GM18519 (cell line): ENCODE results near the gene HYAL2.

ENCODE experiments used
- ATAC-seq: cut with Tn5 transposase; IDR thresholded peaks from one replicate; pipeline ENCODE4 v1.9.1; 2021; ENCODE audit warnings: mild to moderate bottlenecking, moderate library complexity; ENCODE audit not compliant: unreplicated experiment, low FRiP score

HYAL2 gene

DNA sequence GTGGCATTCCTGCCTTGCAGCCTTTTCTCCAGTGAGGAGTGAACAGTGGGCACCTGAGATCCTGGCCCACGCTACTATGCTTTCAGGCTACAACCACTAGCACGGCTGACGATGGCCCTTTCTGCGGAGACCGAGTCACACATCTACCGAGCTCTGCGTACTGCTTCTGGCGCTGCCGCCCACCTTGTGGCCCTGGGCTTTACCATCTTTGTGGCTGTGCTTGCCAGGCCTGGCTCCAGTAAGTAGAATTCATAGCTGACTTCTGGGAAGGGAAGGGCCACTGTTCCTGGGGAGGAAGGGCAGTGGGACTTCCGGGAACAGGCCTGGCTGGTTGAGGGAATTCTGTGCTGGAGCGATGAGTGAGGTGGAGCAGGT, 28.8 kb upstream of the HYAL2 start:
- ATAC-seq: no peak

DNA sequence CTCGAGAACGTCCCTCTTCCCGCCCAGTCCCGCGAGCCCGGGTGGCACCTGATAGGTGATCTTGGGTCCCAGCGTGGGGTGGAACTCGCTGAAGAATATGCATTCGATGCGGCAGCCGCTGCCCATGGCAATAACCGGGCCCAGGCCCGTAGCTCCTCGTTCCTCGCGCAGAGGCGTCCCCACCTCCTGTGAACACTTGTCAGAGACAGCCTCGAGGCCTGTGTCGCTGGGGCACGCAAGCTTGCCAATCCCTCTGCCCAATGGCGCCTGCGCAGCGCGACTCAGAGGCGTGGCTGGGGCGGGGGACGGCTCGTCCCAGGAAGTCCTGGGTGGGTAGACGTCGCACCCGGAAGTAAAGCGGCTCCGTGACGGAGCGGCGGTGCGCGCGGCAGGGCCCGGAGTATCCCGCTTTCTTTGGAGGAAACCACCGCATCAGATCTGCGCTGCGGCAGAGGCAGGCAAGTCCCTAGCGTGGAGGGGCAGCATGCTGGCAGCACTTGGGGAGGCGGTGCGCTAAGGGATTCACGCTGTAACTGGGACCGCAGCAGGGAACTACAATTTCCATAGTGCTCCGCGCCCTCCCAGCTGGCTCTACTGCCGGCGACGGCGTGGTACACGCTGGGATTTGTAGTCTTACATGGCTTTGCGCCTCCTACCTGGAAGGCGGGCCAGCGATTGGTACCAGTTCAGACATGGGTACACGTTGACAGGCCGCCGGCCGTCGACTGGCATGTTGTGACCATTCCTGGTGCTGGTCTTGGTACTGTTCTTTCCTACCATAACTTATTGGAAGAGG, 28.2 kb upstream of the HYAL2 start, which contains the start of the genes CYB561D2 and NPRL2:
Gene CYB561D2, plus strand, starts transcription at position 336 of the 796 bp plus-strand sequence. CDS start 572 bp downstream, outside the sequence.
Gene NPRL2, minus strand, starts transcription at position 249 of the 796 bp plus-strand sequence. Its CDS starts 123 bp downstream, at position 126.
- ATAC-seq: peak; percentile 64

DNA sequence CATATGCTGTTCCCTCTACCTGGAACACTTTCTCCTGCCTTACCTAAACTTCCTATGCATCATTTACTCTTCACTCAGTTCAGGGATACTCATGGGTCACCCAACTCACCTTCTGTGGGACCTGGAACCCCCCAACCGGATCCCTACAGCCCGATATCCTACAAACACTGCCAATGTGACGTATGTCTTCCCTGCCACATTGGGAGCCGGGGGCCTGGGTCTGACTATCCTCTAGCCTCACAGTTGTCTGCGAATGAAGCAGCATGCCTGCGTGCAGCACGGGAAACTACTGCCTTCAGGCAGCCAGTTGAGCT, 27.6 kb upstream of the HYAL2 start:
- no peak for ATAC-seq

DNA sequence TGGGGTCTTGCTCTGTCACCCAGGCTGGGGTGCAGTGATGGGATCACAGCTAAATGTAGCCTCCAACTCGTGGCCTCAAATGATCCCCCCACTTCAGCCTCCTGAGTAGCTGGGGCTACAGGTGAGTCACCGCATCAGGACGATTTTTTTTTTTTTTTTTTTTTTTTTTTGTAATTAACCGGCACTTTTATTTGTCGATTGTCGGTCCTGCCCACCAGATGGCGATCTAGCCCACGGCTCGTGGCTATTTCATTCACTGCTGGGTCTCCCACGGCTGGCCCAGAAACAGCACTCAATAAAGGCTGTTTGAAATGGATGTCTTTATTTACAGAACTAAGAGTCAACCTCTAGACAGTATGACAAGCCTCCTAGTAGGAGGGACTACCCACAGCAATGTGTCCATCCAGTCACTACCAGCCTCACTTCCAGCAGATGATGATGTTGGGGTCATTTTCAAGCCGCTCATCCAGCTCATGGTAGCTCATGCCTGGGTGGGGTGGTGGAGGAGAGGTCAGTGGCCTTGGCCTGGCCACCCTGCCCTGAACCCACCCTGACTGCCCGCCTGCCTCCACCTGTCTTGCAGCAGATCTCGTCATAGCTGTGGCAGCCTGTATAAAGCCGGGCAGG, 24.8 kb upstream of the HYAL2 start:
- no peak for ATAC-seq

DNA sequence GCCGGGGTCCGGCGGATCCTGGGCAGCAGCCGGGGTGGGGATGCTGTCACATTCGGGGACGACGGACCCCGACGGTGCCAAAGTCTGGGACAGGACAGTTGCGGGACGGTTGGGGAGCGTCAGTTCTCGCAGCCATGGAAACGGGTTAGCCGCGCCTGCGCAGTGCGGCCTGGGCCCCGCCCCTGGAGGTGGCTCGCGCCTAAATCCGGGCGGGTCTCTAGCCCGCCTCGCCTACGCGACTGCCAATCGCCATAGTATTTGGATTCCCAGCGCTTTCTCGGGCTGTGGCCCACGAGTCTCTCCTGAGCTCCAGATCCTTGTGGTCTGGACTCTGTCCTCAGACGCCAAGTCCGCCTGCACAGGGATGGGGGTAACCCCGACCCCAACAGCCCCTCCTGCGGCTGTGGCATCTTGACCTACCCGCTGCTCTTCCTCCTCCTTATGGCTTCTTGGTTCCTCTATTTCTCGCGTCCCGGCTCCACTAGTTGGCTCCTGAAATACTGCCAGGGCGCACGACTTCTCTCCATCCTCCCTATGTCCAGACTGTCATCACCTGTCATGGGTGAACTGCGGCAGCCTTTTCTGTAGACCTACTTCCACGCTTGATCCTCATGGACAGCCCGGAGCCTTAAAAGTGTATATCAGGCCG, 23.2 kb upstream of the HYAL2 start, which contains the start of gene ZMYND10:
Gene ZMYND10, minus strand, starts transcription at position 147 of the 649 bp plus-strand sequence. CDS start 153 bp downstream, outside the sequence.
- no peak for ATAC-seq

DNA sequence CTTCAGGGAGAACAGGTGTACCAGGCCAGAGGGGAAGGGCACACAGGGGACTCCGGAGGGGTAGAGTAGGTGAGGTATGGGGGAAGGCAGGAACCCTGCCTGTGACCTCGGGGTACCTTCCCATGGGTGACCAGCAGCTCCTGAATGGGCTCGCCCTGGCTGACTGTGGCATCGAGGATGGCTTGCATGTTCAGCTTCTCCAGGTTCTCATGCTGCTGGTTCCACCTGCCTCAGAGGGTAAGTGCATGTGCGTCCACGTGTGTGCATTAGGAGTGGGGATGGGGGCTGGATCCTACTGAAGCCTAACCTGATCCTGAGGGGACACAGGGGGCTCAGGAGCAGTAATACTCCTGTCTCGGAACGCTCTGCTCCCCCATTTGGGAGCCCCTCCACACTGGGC, 22.5 kb upstream of the HYAL2 start:
- ATAC-seq: no peak

DNA sequence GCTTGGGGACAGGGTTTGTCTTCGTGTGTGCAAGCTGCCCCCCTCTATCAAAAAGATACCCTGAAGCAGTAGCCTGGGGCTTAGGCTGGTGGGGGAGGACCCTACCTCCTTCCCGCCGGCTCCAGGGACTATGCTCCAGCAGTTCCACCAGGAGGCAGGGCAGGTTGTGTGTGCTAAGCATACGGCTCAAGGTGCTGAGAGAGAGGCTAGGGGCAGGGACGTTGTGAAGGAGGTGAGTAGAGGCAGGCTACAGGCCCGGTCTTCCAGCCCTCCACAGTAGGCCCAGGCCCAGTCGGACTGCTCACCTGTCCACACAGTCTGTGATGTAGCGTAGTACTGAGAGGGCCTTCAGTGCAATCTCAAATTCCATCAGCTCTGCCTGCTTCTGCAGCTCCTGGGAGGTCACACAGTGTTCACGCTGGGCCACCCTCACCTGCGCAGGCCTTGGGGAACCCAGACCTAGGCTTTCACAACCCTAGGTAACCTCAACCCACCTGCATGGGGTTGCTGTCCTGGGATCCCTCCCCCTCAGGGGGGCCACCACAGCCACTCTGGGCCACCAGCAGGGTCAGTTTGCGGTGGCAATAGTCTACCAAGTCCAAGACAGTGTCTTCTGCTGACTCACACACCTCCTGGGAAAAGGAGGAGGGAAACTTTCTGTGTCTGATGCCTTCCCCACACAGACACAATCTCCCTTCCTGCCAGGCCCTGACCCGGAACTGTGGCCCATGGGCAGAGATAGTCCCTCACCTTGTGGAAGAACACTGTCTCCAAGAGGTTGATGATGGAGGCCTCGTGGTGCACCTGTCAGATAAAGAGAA, 20.5 kb upstream of the HYAL2 start:
- no peak for ATAC-seq

DNA sequence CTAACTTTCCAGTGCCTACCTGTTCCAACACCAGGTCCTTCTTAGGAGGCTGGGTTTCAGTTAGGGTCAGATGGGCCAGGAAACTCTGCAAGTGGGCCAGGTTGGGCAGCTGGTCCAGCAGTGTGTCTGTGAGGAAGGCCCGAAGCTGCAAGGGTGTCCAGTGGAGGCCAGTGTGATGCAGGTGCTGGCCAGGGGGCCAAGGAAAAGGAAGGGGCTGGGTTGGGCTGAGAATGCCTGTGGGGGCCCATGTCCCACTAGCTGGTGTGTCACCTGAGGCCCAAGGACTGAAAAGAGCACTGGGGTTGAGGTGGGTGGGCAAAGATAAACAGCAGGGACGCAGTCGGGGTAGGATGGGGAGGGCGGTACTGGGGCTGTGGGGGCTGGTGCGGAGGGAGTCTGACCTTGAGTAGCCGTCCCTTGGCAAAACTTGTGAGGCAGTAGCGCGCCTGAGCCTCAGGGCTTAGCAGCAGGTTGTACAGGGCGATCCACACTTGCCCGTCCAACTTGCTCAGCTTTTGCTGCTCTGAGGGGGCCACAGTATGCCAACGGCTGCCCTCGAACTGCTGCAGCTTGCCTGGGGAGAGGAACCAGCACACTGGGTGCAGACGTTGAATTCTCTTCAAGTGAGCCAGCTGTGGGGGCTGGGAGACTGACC, 19.6 kb upstream of the HYAL2 start:
- no peak for ATAC-seq

DNA sequence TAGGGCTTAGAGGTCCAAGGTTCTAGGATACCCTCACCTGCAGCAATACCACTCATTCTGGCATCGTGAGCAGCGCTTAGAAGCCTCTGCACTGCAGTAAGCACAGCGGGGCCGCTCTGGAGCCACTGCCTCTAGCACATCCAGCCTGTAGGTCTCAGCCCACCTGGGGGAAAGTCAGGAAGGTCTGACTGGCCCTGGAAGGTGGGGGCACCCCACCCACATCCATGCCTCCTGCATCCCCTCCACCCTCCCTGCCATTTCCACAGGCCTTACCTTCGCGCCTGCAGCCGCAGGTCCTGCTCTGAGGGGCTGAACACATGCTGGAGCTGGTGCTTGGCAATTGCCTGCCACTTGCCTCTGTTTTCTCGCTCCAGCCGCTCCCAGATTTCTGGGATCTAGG, 19.0 kb upstream of the HYAL2 start:
- no peak for ATAC-seq

DNA sequence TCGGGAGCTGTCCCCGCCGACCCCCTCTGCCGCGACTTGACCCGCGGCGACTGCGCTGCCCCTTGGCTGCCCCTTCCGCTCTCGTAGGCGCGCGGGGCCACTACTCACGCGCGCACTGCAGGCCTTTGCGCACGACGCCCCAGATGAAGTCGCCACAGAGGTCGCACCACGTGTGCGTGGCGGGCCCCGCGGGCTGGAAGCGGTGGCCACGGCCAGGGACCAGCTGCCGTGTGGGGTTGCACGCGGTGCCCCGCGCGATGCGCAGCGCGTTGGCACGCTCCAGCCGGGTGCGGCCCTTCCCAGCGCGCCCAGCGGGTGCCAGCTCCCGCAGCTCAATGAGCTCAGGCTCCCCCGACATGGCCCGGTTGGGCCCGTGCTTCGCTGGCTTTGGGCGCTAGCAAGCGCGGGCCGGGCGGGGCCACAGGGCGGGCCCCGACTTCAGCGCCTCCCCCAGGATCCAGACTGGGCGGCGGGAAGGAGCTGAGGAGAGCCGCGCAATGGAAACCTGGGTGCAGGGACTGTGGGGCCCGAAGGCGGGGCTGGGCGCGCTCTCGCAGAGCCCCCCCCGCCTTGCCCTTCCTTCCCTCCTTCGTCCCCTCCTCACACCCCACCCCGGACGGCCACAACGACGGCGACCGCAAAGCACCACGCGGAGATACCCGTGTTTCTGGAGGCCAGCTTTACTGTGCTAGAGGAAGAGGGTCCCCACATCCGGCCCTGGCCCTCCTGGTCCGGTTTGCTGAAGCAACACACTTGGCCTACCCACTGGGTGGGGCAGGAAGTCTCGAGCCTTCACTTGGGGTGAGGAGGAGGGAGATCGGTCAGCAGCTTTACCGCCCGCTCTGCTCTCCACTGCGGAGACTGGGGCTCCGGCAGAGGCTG, 18.1 kb upstream of the HYAL2 start, which contains the start of gene RASSF1:
Gene RASSF1, minus strand, starts transcription at position 389 of the 882 bp plus-strand sequence. Its CDS starts 31 bp downstream, at position 358.
- ATAC-seq: no peak

DNA sequence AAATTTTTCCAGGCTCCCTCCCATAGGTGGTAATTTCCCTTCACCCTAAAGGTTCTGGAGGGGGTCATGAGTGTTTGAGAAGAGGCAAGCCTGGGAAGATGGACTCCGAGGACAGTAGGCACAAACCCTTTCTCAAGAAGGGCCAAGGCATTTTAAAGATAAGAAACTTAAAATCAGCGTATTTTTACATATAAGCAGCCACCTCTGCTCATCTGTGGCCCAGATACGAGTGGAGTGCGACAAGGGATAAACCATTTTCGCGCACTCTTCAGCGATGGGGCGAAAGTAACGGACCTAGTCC, 17.6 kb upstream of the HYAL2 start:
- ATAC-seq: no peak

DNA sequence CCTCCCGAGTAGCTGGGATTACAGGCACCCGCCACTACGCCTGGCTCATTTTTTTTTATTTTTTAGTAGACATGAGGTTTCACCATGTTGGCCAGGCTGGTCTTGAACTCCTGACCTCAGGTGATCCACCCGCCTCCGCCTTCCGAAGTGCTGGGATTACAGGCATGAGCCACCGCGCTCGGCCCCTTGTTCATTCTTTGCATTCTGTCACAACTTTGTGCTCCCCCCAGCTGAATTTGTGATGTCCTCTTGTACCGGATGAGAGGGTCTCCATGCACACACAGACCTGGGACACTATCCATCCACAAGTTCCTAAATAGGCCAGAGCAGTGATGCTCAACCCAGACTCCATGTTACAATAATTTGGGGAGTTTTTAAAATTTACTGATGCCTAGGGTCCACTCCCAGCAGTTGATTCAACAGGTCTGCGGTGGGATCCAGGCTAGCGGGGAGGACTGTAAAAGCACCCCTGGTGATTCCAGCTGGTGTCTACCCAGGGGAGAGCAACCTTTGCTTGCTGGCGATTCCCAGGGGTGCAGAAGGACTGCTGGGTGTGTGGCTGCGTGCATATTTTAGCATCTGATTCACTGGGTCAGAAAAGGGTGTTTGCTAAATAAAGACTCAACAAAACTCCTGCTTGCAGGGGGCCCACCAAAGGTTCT, 17.1 kb upstream of the HYAL2 start:
- no peak for ATAC-seq

DNA sequence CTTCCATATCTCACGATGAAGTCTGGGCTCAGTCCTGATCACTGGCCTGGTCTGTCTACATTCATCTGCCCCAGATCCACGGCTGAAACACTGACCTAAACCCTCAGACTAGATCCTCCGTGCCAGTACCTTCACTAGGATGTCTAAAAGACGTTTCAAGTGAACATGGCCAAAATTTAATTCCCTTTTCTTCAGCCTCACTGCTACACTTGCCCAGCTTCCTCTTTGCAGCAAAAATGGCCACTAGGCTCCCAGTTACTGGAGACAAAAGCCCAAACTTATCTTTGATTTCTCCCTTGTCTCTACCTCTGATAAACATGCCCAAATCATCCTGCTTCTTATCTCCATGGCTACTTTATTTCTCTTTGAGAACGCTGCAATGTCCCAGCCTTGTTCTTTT, 16.4 kb upstream of the HYAL2 start:
- no peak for ATAC-seq

DNA sequence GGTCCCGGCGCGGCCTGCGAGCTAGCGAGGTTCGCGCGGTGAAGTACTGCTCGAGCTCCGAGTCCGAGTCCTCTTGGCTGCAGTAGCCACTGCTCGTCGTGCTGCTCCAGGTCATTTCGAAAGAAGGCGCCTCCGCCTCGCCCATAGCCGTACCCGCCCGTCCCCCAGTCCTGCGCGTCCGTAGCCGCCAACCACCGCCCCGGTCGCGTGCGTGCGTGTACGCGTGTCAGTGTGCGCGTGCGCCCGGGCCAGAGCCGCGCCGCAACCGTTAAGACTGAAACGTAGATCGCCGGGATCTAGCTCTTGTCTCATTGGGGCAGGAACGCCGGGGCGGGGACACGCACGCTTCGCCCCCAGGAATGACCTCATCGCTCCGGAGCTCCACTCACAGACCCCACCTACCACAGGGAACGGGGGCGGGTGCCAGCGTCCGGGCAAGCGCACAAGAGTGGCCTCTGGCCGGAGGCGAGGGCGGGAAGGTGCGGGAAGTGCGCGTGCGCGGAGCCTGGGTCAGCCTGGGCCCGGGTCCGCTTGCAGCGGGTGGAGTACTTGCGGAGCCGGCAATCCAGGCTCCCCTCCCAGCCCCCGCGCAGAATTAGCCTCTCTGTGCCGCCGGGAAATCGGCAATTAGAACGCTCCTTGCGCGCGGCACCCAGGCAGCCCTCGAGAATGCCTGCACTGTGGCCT, 14.8 kb upstream of the HYAL2 start:
- ATAC-seq: peak; percentile 66

DNA sequence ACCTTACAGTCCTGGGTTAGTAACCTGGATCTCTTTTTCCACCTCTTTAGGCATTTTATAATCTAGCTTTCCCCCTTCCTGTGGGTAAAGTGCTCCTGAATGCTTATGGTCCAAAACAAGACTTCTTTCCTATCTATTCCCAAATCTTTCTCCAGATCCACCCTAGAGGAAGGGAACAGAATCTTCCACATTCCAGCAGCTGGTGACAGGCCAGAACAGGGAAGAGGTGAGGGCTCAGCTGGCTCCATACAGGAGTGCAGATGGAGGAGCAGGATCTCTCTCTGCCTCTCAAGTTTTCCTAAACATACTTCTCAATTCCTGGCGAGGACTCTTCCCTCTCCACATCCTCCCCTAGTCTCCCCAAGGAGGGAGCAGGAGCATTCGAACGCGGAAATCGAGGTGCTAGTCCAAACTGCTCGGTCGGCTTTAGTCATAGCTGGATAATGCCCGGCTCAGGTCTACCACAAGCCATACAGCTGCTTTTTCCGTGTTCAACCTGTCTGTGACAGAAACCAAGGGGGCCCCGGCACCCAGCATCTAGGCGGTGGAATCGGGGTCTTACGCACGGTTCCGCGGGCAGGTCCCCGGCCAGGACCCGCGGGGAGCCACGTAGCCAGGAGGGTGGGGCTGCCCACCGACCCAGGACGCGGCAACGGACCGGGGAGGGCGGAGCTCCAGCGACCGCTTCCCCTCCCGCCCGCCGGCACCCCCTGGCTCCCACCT, 14.1 kb upstream of the HYAL2 start:
- ATAC-seq: peak; percentile 16

DNA sequence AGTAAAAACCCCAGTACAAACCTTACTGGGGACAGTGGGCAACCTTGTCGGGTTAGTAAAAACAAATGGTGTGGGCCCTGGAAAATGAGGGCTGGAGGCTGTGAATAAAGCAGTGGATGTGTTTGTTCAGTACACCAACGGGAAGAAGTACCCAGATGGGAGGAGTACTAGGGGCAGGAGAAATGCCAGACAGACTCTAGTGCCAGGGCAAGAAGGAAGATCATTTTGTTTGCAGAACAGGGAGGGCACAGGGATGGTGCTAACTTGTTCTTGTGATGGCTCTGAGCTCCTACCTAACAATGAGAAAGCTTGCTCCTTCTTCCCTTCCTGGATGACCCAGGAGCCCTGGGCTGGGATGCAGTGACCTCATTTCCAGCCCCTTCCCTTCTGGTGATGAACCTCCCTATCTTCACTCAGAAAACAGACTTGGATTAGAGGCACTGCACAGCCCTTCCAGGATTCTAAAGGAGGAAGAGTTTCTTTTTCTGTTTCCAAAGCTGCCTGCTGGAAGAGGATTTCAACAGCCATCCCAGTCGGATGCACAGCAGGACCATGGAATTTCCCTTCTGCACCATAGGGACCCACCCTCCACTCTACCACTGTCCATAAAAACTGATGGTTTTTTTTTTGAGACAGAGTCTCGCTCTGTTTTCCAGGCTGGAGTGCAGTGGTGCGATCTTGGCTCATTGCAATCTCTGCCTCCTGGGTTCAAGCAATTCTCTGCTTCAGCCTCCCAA, 12.0 kb upstream of the HYAL2 start:
- ATAC-seq: no peak
